ENCODE results near the gene EPHB2.

DNA sequence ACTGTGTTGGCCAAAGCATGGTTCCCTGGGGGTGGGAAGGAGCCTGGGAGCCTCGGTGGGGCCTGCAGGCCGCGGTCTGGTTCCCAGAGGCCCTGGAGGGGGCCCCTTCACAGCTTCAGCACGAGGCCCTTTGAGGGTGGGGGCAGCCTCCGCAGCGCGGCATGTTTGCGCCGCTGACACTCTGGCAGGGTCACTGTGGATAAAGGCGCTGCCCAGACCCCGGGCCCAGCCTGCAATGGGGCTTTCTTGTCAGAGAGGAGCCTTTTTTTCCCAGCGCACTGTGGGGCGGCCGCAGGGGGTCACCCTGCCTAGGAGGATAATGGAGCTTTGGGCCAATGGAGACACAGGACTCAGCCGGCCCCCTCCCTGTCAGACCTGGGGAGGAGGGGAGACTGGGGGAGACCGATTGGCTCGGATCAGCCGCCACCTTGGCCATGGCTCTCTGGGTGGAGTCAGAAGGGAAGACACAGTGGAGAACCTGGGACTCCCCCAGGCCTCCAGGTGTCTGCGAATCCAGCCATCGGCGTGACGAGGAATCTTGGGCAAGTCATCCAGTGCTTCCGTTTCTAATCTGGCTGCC, 26.0 kb downstream of the EPHB2 start:
- TF ChIP-seq, protein P1, sequence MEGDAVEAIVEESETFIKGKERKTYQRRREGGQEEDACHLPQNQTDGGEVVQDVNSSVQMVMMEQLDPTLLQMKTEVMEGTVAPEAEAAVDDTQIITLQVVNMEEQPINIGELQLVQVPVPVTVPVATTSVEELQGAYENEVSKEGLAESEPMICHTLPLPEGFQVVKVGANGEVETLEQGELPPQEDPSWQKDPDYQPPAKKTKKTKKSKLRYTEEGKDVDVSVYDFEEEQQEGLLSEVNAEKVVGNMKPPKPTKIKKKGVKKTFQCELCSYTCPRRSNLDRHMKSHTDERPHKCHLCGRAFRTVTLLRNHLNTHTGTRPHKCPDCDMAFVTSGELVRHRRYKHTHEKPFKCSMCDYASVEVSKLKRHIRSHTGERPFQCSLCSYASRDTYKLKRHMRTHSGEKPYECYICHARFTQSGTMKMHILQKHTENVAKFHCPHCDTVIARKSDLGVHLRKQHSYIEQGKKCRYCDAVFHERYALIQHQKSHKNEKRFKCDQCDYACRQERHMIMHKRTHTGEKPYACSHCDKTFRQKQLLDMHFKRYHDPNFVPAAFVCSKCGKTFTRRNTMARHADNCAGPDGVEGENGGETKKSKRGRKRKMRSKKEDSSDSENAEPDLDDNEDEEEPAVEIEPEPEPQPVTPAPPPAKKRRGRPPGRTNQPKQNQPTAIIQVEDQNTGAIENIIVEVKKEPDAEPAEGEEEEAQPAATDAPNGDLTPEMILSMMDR (IDR thresholded peaks at IDR 0.05), result no peak
- no peak for TF ChIP-seq POLR2A (IDR thresholded peaks at IDR 0.05)
